H7 (cell line): ENCODE results near the gene ZFP30. TPM values are rescaled to one million over a fixed set of nuclear protein-coding genes. Genes with fewer than 3 reads are reported as not detected.

Experiments used
- DNase-seq: peaks from one replicate; pipeline ENCODE4 v3.0.0; 2012
- H3K27me3 ChIP-seq: 2 replicates; pipeline ENCODE4 v1.6.0; 2011; ENCODE audit warnings: mild to moderate bottlenecking, low read length; ENCODE audit not compliant: control insufficient read depth, insufficient read depth
- H3K36me3 ChIP-seq: replicated peaks from 2 replicates; pipeline ENCODE4 v1.5.1; 2011; ENCODE audit warnings: low read length; ENCODE audit not compliant: control insufficient read depth, insufficient read depth
- H3K4me3 ChIP-seq: 2 replicates; pipeline ENCODE4 v1.5.1; 2011; ENCODE audit warnings: low read depth, mild to moderate bottlenecking, control low read depth, low read length, moderate library complexity; ENCODE audit not compliant: insufficient read depth
- total RNA-seq: library from RNA; depleted of rRNA; stranded (reverse); fragments of >200 nt; shearing (Covaris generic); gene quantifications from 2 replicates; pipeline ENCODE4 v1.2.3, GENCODE V29; 2014; rRNA removed

ZFP30 gene
- total RNA-seq, 1 experiment from 2014 or later: 6.5 TPM

- Histone ChIP-seq H3K4me3 (peak overlapping the region; percentile 53), H3K36me3 (no peaks in the 10 kb centered on the region), H3K27me3 (no peaks in the 10 kb centered on the region; the same call in 1 of the 2 replicates)
- DNase-seq: no peak
Measured at GRCh38 chr19:37594982-37595382, 60.3 kb downstream of the ZFP30 start.

GRCh38 chr19:37594304-37594981 lies 60.8 kb downstream of the ZFP30 start, which contains the start of the genes ZNF540 and ZNF571:
ZNF540 (plus strand) TSS chr19:37594876; CDS start chr19:37598448, 3,572 bp downstream.
ZNF571 (minus strand) TSS chr19:37594792; CDS start chr19:37586676, 8,116 bp downstream.
- Histone ChIP-seq H3K36me3 (no peaks in the 10 kb centered on the region), H3K4me3 (peak within 1 kb of the TSS; percentile 53), H3K27me3 (no peaks in the 10 kb centered on the region; the same call in 1 of the 2 replicates)
- peak; percentile 87 for DNase-seq

- peak overlapping the region; percentile 53 for H3K4me3 ChIP-seq
- H3K36me3 ChIP-seq: no peaks in the 10 kb centered on the region
- no peak for DNase-seq
- no peaks in the 10 kb centered on the region; the same call in 1 of the 2 replicates for H3K27me3 ChIP-seq
Measured at GRCh38 chr19:37593996-37594303, 61.3 kb downstream of the ZFP30 start.

- no peaks in the 10 kb centered on the region for H3K27me3 ChIP-seq
- H3K4me3 ChIP-seq: no peak overlapping the region
- peak; percentile 52 for DNase-seq
- peaks cover 2% of the 10 kb centered on the region for H3K36me3 ChIP-seq
Measured at GRCh38 chr19:37583340-37583739, 71.9 kb downstream of the ZFP30 start.

- Histone ChIP-seq H3K27me3 (no peaks in the 10 kb centered on the region), H3K36me3 (no peaks in the 10 kb centered on the region), H3K4me3 (no peak overlapping the region)
- no peak for DNase-seq
Measured at GRCh38 chr19:37572203-37572602, 83.1 kb downstream of the ZFP30 start.

- Histone ChIP-seq H3K4me3 (no peak overlapping the region), H3K36me3 (peaks cover 1% of the 10 kb centered on the region), H3K27me3 (no peaks in the 10 kb centered on the region)
- DNase-seq: no peak
Measured at GRCh38 chr19:37565370-37565669, 89.9 kb downstream of the ZFP30 start.

GRCh38 chr19:37564624-37565369 lies 90.5 kb downstream of the ZFP30 start:
- Histone ChIP-seq H3K27me3 (no peaks in the 10 kb centered on the region), H3K36me3 (peaks cover 1% of the 10 kb centered on the region), H3K4me3 (no peak overlapping the region)
- no peak for DNase-seq

Other genes starting within 250 kb of the ZFP30 start
- gene ZNF569, start 188.0 kb downstream of the ZFP30 start, total RNA-seq: 7.4 and 12.5 TPM in 2 replicates
- 4.2 and 5.1 TPM in 2 replicates for gene ZNF570, start 186.1 kb downstream of the ZFP30 start, total RNA-seq
- gene ZNF793, start 148.5 kb downstream of the ZFP30 start, total RNA-seq: 2.1 and 5.7 TPM in 2 replicates
- 2.0 and 10.2 TPM in 2 replicates for gene ZNF571, start 60.7 kb downstream of the ZFP30 start, total RNA-seq
- not detected in 2 replicates for gene ZNF540, start 60.6 kb downstream of the ZFP30 start, total RNA-seq
- gene ZNF607, start 64.3 kb upstream of the ZFP30 start, total RNA-seq: 5.7 and 11.0 TPM in 2 replicates
- gene ZNF573, start 124.1 kb upstream of the ZFP30 start, total RNA-seq: 2.4 and 3.0 TPM in 2 replicates